Neuronal stem cell (in vitro differentiated cells): Measurements from ENCODE around the gene FAF1.

Experiments
- DNase-seq: peaks from one replicate; pipeline ENCODE4 v3.0.0-alpha.2; 2013; ENCODE audit warnings: low spot score
- H2AFZ ChIP-seq: one replicate; pipeline ENCODE4 v1.6.1; 2013; ENCODE audit warnings: mild to moderate bottlenecking, low read length, inconsistent platforms
- H2AK5ac ChIP-seq: 2 replicates; pipeline ENCODE4 v1.6.1; 2013; ENCODE audit warnings: low read depth, mild to moderate bottlenecking, inconsistent platforms, low read length, moderate library complexity, mixed read lengths
- H2BK120ac ChIP-seq: 2 replicates; pipeline ENCODE4 v1.6.1; 2013; ENCODE audit warnings: low read depth, mild to moderate bottlenecking, inconsistent platforms, low read length, moderate library complexity, mixed read lengths
- H2BK12ac ChIP-seq: one replicate; pipeline ENCODE4 v1.6.1; 2013; ENCODE audit warnings: low read length, inconsistent platforms
- H2BK15ac ChIP-seq: 2 replicates; pipeline ENCODE4 v1.6.1; 2013; ENCODE audit warnings: mild to moderate bottlenecking, low read length, inconsistent platforms, mixed read lengths
- H2BK5ac ChIP-seq: one replicate; pipeline ENCODE4 v1.6.1; 2013; ENCODE audit warnings: inconsistent platforms, mild to moderate bottlenecking, low read length, moderate library complexity
- H3K14ac ChIP-seq: one replicate; pipeline ENCODE4 v1.6.1; 2013; ENCODE audit warnings: low read length, inconsistent platforms
- H3K18ac ChIP-seq: 2 replicates; pipeline ENCODE4 v1.6.1; 2013; ENCODE audit warnings: low read length, inconsistent platforms
- H3K23ac ChIP-seq: 2 replicates; pipeline ENCODE4 v1.6.1; 2013; ENCODE audit warnings: low read depth, mild to moderate bottlenecking, mixed read lengths, low read length, inconsistent platforms; ENCODE audit not compliant: poor library complexity
- H3K27ac ChIP-seq: replicated peaks from 3 replicates; pipeline ENCODE4 v1.5.1; 2013; ENCODE audit warnings: low read length, inconsistent platforms
- H3K27me3 ChIP-seq, 3 experiments: 2 replicates each; pipeline ENCODE4 v1.6.1; 2013; ENCODE audit warnings: low read length in 3 of 3, mild to moderate bottlenecking in 2 of 3, inconsistent platforms in 1 of 3, low read depth in 1 of 3, mixed read lengths in 1 of 3, moderate library complexity in 1 of 3; ENCODE audit not compliant: control insufficient read depth in 3 of 3, insufficient read depth in 3 of 3
- H3K36me3 ChIP-seq, 2 donors: replicated peaks in 1 of 2; 2 replicates each; pipeline ENCODE4 v1.6.1; 2013; ENCODE audit warnings: low read length in 2 of 2; ENCODE audit not compliant: control insufficient read depth in 2 of 2, insufficient read depth in 2 of 2
- H3K4ac ChIP-seq: 2 replicates; pipeline ENCODE4 v1.6.1; 2013; ENCODE audit warnings: inconsistent platforms, mild to moderate bottlenecking, low read length, moderate library complexity
- H3K4me1 ChIP-seq, 2 donors: 1 replicate in 1 of 2; 2 replicates in 1 of 2; pipeline ENCODE4 v1.6.1; 2013; ENCODE audit warnings: low read length in 2 of 2, low read depth in 1 of 2; ENCODE audit not compliant: control insufficient read depth in 2 of 2, insufficient read depth in 1 of 2
- H3K4me2 ChIP-seq: one replicate; pipeline ENCODE4 v1.6.1; 2013; ENCODE audit warnings: mild to moderate bottlenecking, low read length, inconsistent platforms; ENCODE audit not compliant: insufficient read depth, poor library complexity, severe bottlenecking
- H3K4me3 ChIP-seq, 2 donors: 2 replicates each; pipeline ENCODE4 v1.5.1; 2013; ENCODE audit warnings: low read length in 2 of 2, mild to moderate bottlenecking in 2 of 2, inconsistent platforms in 1 of 2, moderate library complexity in 1 of 2
- H3K79me1 ChIP-seq: one replicate; pipeline ENCODE4 v1.6.1; 2013; ENCODE audit warnings: low read depth, mild to moderate bottlenecking, inconsistent platforms, low read length, moderate library complexity
- H3K9ac ChIP-seq: one replicate; pipeline ENCODE4 v1.6.1; 2013; ENCODE audit warnings: mild to moderate bottlenecking, low read depth, low read length, inconsistent platforms; ENCODE audit not compliant: poor library complexity
- H3K9me3 ChIP-seq, 2 donors: replicated peaks in 1 of 2; 2 replicates each; pipeline versions ENCODE3 to v1.6.1; 2013; ENCODE audit warnings: low read length in 2 of 2, mild to moderate bottlenecking in 2 of 2, inconsistent platforms in 1 of 2, low read depth in 1 of 2, mixed read lengths in 1 of 2, moderate library complexity in 1 of 2; ENCODE audit not compliant: control insufficient read depth in 2 of 2, insufficient read depth in 1 of 2
- H4K8ac ChIP-seq: one replicate; pipeline ENCODE4 v1.6.1; 2013; ENCODE audit warnings: low read depth, mild to moderate bottlenecking, inconsistent platforms, low read length, moderate library complexity
- H4K91ac ChIP-seq: one replicate; pipeline ENCODE4 v1.6.1; 2013; ENCODE audit warnings: low read length, low read depth, mild to moderate bottlenecking, inconsistent platforms; ENCODE audit not compliant: poor library complexity
- WGBS, 2 donors: extraction: QIAGEN DNeasy Blood & Tissue Kit; methylation state at CpG; one replicate each; pipeline ENCODE4 v1.1.7; 2013; ENCODE audit warnings: missing lambda C conversion rate in 2 of 2, mixed read lengths in 1 of 2; ENCODE audit not compliant: insufficient read length in 2 of 2, insufficient replicate concordance in 1 of 2; ENCODE audit errors: extremely low coverage in 2 of 2; 5-methylcytosine and 5-hydroxymethylcytosine counted together

Gene FAF1

DNA sequence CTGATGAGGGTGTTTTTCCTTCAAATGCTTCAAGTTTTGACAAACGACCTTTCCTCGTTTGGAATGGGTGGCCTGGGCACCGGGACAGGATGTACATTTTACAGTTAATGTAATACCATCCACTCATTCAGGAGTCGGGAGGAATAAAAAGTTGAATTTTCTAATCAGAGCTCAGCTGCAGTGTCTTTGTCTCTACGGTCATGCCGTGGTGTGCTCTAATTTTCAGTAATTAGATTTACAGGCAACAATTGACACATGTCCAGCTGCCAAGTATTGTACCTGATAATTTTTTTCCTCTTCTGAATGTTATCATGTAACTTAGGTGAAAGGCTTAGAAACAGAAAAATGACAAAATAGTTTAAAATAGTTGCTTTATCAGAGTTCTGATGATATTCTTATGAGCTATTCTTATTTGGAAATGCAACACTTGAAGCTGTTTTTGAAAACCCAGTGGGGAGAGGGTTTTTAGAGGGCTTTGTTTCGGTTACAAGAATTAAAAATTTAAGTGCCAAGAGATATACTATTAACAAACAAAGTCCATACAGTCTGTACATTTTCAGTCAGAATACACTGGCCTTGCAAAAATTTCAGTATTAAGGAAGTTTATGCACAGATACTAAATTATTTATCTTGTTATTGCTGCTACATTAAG, 11.0 kb upstream of the FAF1 start:
- no peaks in the 10 kb centered on the region for H3K36me3 ChIP-seq
- H3K27me3 ChIP-seq = peaks cover 7 to 63% (median 46%) of the 10 kb centered on the region in 3 experiments
- peak overlapping the region; percentile 100 for H2AFZ ChIP-seq
- no peak overlapping the region for H3K4ac ChIP-seq
- H2BK12ac ChIP-seq = no peak overlapping the region
- H3K14ac ChIP-seq = no peak overlapping the region
- H2AK5ac ChIP-seq = no peak overlapping the region
- no peak overlapping the region for H3K18ac ChIP-seq
- H3K4me2 ChIP-seq = no peak overlapping the region
- no peak overlapping the region for H2BK15ac ChIP-seq
- DNase-seq = no peak
- H3K9ac ChIP-seq = no peak overlapping the region
- WGBS, 2 donors = no CpG with 5 or more reads among the region's 7 CpGs
- H3K27ac ChIP-seq = no peak overlapping the region
- H3K23ac ChIP-seq = no peak overlapping the region
- H3K4me1 ChIP-seq = peaks cover 5 to 12% of the 10 kb centered on the region in 2 donors
- H4K91ac ChIP-seq = no peak overlapping the region
- no peaks in the 10 kb centered on the region for H3K79me1 ChIP-seq
- H4K8ac ChIP-seq = no peak overlapping the region
- no peak overlapping the region for H2BK120ac ChIP-seq
- H3K9me3 ChIP-seq = no peaks in the 10 kb centered on the region
- H3K4me3 ChIP-seq = peak overlapping the region in 1 of 2 donors; percentile 95
- no peak overlapping the region for H2BK5ac ChIP-seq

- Histone ChIP-seq H3K9me3 (no peaks in the 10 kb centered on the region), H2BK120ac (no peak overlapping the region), H4K8ac (no peak overlapping the region), H4K91ac (no peak overlapping the region), H3K4me1 (peaks cover 5 to 12% of the 10 kb centered on the region in 2 donors), H3K23ac (no peak overlapping the region), H3K4me3 (peak overlapping the region in 1 of 2 donors; percentile 95), H3K36me3 (no peaks in the 10 kb centered on the region), H2BK5ac (no peak overlapping the region), H3K27me3 (peaks cover 7 to 57% (median 45%) of the 10 kb centered on the region in 3 experiments), H2AK5ac (no peak overlapping the region), H3K4ac (no peak overlapping the region), H3K27ac (no peak overlapping the region), H3K9ac (no peak overlapping the region), H2BK15ac (no peak overlapping the region), H2AFZ (peak overlapping the region; percentile 100), H3K18ac (no peak overlapping the region), H3K79me1 (no peaks in the 10 kb centered on the region), H3K4me2 (no peak overlapping the region), H2BK12ac (no peak overlapping the region), H3K14ac (no peak overlapping the region)
- no peak for DNase-seq
- WGBS, 2 donors = no CpG with 5 or more reads among the region's 6 CpGs
These were observed 10.4 kb upstream of the FAF1 start for GRCh38 chr1:50970509-50970887.

GRCh38 chr1:50969611-50970508, 9.8 kb upstream of the FAF1 start, which contains the start of gene CDKN2C:
CDKN2C (plus strand) TSS chr1:50970245; CDS start chr1:50970369, 124 bp downstream.
- Histone ChIP-seq H3K23ac (no peak within 1 kb of the TSS), H3K4me1 (peaks cover 5 to 12% of the 10 kb centered on the region in 2 donors), H3K79me1 (no peaks in the 10 kb centered on the region), H3K9ac (peak within 1 kb of the TSS; percentile 92), H2BK120ac (no peak within 1 kb of the TSS), H3K9me3 (no peaks in the 10 kb centered on the region), H3K36me3 (no peaks in the 10 kb centered on the region), H3K27ac (no peak within 1 kb of the TSS), H2AFZ (peak within 1 kb of the TSS; percentile 100), H2BK5ac (peak within 1 kb of the TSS; percentile 66), H3K27me3 (peaks cover 7 to 57% (median 43%) of the 10 kb centered on the region in 3 experiments), H2BK12ac (no peak within 1 kb of the TSS), H3K4me2 (peak within 1 kb of the TSS; percentile 98), H2BK15ac (no peak within 1 kb of the TSS), H3K4me3 (peak within 1 kb of the TSS; percentile 79 to 95), H3K4ac (no peak within 1 kb of the TSS), H4K91ac (no peak within 1 kb of the TSS), H2AK5ac (no peak within 1 kb of the TSS), H3K18ac (peak within 1 kb of the TSS; percentile 94), H3K14ac (peak within 1 kb of the TSS; percentile 21), H4K8ac (no peak within 1 kb of the TSS)
- WGBS, 2 donors = no CpG with 5 or more reads among the region's 44 CpGs
- no peak for DNase-seq
